ENCODE results near the gene TRIM16. TPM values are rescaled to one million over a fixed set of nuclear protein-coding genes. Genes with fewer than 3 reads are reported as not detected.

The TRIM16 gene
- 65.4 and 161 TPM in 2 replicates for total RNA-seq

GRCh38 chr17:15683824-15684478 is at the start of gene TRIM16:
Gene TRIM16, minus strand, starts transcription at chr17:15684311. Its CDS starts 32,702 bp downstream, at chr17:15651609.

GRCh38 chr17:15731900-15732299 is 47.8 kb upstream of the TRIM16 start, which contains the start of gene TBC1D26:
Gene TBC1D26, plus strand, starts transcription at chr17:15732283. Its CDS starts 3,066 bp downstream, at chr17:15735349.

GRCh38 chr17:15699413-15699924 is 15.4 kb upstream of the TRIM16 start, which contains the start of gene ZNF286A:
Gene ZNF286A, plus strand, starts transcription at chr17:15699752. Its CDS starts 578 bp downstream, at chr17:15700330.

GRCh38 chr17:15619331-15620058 is 64.6 kb downstream of the TRIM16 start, which contains the start of gene FBXW10B:
Gene FBXW10B, minus strand, starts transcription at chr17:15619704. Its CDS starts 192 bp downstream, at chr17:15619512.

Other genes starting within 250 kb of the TRIM16 start
- gene CDRT4, start 216.7 kb downstream of the TRIM16 start, total RNA-seq, result 1.8 and 4.9 TPM in 2 replicates
- 14.9 and 42.0 TPM in 2 replicates for gene TVP23C, start 120.8 kb downstream of the TRIM16 start, total RNA-seq
- 0.32 and 3.2 TPM in 2 replicates for gene FBXW10B, start 64.6 kb downstream of the TRIM16 start, total RNA-seq
- 34.2 and 44.1 TPM in 2 replicates for gene ZNF286A, start 15.4 kb upstream of the TRIM16 start, total RNA-seq
- 0.38 TPM in 1 of 2 replicates, not detected in the other for gene TBC1D26, start 48.0 kb upstream of the TRIM16 start, total RNA-seq

All from bladder microvascular endothelial cell (primary cell).